GM12864 (cell line): ENCODE results near the gene LLGL2.

Experiments used
- DNase-seq: peaks from one replicate; pipeline ENCODE4 v3.0.0-alpha.2; 2011; ENCODE audit warnings: low read depth
- H3K4me3 ChIP-seq: 2 replicates; pipeline ENCODE4 v1.5.1; 2011; ENCODE audit warnings: mild to moderate bottlenecking, low read depth, low read length, control low read depth
- CTCF ChIP-seq: IDR thresholded peaks from 2 replicates; pipeline ENCODE4 v1.5.1; 2011; ENCODE audit warnings: low read depth, mild to moderate bottlenecking, moderate library complexity, low read length, control low read depth, inconsistent platforms; ENCODE audit errors: missing control alignments

Gene LLGL2

DNA sequence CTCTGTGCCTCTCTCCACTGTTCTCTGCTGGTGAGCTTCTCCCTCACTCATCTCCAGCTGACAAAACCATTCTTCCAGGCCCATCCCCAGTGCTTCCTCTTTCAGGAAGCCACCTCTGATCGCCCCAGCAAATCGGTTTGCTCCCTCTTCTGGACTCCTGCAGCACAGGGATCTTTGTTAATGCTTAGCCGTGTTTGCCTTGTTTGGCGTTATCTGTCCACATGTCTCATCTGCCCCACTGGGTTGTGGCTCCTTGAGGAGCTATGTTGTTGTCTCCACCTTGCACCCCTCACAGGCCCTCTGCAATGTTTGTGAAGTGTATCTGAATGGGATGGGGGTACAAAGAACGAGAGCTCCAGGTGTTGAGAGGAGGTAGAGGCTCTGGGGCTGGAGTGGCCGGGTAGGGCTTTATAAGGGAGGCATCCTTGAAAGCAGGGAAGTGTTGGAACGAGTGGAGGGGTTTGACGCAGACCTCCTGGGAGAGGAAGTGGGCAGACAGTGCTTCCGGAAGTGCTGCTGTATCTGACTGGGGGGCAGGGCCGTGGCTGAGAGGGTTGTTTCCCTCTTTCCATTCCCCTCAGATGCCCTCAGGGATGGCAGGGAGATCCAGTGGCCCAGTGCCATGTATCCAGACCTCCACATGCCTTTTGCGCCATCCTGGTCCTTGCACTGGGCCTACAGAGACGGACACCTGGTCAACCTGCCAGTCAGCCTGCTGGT, 38.0 kb upstream of the LLGL2 start:
- H3K4me3 ChIP-seq, result no peak overlapping the region
- no peak for DNase-seq
- TF ChIP-seq CTCF, result no peak

- no peak for DNase-seq
- no peak overlapping the region for H3K4me3 ChIP-seq
- no peak for TF ChIP-seq CTCF
Measured at GRCh38 chr17:75488693-75489510, 36.6 kb upstream of the LLGL2 start.

DNA sequence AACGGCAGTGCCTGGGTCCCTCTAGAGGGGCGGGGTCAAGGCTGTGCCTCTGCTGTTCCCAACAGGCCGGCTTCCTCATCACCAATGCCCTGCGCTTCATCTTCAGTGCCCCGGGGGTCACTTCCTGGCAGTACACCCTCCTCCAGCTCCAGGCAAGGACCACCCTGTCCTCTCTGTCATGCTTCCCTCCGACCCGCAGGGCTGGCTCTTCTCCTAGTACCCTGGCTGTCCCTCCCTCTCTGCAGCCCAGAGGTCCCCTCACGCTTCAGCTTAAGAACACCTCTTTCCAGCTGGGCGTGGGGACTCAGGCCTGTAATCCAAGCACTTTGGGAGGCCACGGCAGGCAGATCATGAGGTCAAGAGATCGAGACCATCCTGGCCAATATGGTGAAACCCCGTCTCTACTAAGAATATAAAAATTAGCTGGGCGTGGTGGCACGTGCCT, 36.0 kb upstream of the LLGL2 start:
- TF ChIP-seq CTCF, result no peak
- no peak for DNase-seq
- no peak overlapping the region for H3K4me3 ChIP-seq

GRCh38 chr17:75490173-75490743, 35.2 kb upstream of the LLGL2 start:
- no peak overlapping the region for H3K4me3 ChIP-seq
- DNase-seq, result no peak
- TF ChIP-seq CTCF, result no peak

DNA sequence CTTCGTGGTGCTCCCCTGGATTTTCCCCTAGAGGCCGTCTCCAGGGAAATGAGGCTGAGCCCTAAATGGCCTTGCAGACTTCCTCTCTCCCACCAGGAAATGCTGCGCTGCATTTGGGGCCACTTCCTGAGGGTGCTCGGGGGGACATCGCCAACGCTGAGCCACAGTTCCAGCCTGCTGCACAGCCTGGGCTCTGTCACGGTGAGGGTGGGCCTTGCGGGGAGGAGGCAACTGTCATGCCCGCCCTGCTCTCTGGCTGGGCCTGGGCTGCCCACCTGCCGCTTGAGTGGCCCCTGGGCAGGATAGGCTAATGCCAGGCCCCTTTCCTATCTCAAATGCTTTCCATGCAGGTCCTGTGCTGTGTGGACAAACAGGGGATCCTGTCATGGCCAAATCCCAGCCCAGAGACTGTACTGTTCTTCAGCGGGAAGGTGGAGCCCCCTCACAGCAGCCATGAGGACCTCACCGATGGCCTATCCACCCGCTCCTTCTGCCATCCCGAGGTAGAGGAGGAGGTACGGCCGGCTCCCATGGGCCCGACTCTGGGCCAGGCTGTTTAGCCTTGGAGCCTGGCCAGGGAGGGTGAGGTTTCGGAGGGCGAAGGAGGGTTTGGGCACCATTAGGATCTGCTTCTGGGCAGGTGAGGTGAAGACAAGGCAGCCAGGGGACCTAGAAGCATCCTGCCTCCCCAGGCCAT, 34.4 kb upstream of the LLGL2 start:
- no peak for TF ChIP-seq CTCF
- no peak for DNase-seq
- H3K4me3 ChIP-seq, result no peak overlapping the region

GRCh38 chr17:75491680-75492079, 33.8 kb upstream of the LLGL2 start:
- no peak for TF ChIP-seq CTCF
- no peak overlapping the region for H3K4me3 ChIP-seq
- no peak for DNase-seq
